ENCODE data around the gene PER2.
"Not testable (repeated sequence)": the region's sequence is repeated elsewhere in the genome, so short reads cannot be mapped to it uniquely, and the experiment has no call there.

Gene PER2

DNA sequence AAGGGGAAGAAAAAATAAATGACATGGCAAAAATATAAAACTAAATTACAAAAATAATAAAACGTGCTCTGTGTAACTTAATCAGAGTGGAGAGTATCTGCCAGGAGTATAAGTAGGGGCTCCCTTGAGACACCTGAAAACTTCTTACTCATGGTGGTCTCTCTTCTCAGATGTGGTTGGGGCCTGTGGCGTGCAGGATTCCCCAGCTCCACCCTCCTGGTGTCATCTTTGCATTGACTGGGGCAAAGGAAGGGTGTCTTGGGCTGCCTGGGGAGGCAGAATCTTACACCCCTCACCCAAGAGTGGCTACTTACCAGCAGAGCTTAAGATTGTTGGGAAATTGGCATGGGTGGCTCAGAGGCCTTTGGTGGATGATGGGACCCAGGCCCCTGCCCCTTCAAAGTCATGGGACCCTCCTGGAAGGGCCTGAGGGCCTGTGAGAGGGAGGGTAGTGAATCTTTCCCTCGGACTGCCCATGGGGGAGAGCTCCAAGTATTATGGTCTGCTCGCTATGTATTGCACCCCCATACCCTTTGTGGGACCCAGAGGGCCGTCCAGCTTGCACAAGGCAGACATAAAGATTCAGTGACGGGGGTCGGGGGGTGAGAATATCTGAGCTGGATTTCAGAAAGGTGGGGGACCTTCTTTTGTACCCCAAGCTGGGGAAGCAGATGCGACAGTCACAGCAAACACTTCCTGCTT lies 25.0 kb upstream of the PER2 start:
- TF ChIP-seq, protein P1, sequence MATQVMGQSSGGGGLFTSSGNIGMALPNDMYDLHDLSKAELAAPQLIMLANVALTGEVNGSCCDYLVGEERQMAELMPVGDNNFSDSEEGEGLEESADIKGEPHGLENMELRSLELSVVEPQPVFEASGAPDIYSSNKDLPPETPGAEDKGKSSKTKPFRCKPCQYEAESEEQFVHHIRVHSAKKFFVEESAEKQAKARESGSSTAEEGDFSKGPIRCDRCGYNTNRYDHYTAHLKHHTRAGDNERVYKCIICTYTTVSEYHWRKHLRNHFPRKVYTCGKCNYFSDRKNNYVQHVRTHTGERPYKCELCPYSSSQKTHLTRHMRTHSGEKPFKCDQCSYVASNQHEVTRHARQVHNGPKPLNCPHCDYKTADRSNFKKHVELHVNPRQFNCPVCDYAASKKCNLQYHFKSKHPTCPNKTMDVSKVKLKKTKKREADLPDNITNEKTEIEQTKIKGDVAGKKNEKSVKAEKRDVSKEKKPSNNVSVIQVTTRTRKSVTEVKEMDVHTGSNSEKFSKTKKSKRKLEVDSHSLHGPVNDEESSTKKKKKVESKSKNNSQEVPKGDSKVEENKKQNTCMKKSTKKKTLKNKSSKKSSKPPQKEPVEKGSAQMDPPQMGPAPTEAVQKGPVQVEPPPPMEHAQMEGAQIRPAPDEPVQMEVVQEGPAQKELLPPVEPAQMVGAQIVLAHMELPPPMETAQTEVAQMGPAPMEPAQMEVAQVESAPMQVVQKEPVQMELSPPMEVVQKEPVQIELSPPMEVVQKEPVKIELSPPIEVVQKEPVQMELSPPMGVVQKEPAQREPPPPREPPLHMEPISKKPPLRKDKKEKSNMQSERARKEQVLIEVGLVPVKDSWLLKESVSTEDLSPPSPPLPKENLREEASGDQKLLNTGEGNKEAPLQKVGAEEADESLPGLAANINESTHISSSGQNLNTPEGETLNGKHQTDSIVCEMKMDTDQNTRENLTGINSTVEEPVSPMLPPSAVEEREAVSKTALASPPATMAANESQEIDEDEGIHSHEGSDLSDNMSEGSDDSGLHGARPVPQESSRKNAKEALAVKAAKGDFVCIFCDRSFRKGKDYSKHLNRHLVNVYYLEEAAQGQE (IDR thresholded peaks at IDR 0.05; ENCODE audit: insufficient replicate concordance, low read depth), result no peak
- TF ChIP-seq, protein P2, sequence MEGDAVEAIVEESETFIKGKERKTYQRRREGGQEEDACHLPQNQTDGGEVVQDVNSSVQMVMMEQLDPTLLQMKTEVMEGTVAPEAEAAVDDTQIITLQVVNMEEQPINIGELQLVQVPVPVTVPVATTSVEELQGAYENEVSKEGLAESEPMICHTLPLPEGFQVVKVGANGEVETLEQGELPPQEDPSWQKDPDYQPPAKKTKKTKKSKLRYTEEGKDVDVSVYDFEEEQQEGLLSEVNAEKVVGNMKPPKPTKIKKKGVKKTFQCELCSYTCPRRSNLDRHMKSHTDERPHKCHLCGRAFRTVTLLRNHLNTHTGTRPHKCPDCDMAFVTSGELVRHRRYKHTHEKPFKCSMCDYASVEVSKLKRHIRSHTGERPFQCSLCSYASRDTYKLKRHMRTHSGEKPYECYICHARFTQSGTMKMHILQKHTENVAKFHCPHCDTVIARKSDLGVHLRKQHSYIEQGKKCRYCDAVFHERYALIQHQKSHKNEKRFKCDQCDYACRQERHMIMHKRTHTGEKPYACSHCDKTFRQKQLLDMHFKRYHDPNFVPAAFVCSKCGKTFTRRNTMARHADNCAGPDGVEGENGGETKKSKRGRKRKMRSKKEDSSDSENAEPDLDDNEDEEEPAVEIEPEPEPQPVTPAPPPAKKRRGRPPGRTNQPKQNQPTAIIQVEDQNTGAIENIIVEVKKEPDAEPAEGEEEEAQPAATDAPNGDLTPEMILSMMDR (IDR thresholded peaks at IDR 0.05; ENCODE audit: insufficient read depth, low read length), result no peak
- no peak for TF ChIP-seq POLR2AphosphoS5 (IDR thresholded peaks at IDR 0.05; ENCODE audit: low read depth)
- no peak for TF ChIP-seq SPI1 (IDR thresholded peaks at IDR 0.05; ENCODE audit: borderline replicate concordance, low read depth)
- no peak for TF ChIP-seq GABPA (IDR thresholded peaks at IDR 0.05; ENCODE audit: low read depth)
- Histone ChIP-seq H3K4me3 (replicated peaks; ENCODE audit: insufficient read depth, low read length) (no peak overlapping the region), H3K27ac (replicated peaks) (no peak overlapping the region), H3K27me3 (ENCODE audit: insufficient read depth, poor library complexity, severe bottlenecking) (no peaks in the 10 kb centered on the region)
- no peak for DNase-seq (ENCODE audit: low read depth in 1 of 2, low spot score in 1 of 2)

DNA sequence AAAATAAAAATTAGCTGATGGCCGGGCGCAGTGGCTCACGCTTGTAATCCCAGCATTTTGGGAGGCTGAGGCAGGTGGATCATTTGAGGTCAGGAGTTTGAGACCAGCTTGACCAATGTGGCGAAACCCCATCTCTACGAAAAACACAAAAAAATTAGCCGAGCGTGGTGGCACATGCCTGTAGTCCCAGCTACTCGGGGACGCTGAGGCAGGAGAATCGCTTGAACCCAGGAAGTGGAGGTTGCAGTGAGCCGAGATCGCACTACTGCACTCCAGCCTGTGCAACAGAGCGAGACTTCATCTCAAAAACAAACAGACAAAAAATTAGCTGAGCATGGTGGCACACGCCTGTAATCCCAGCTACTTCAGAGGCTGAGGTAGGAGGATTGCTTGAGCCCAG lies 22.3 kb upstream of the PER2 start:
- H3K27ac ChIP-seq (replicated peaks); DNase-seq (ENCODE audit: low read depth in 1 of 2, low spot score in 1 of 2); H3K27me3 ChIP-seq (ENCODE audit: insufficient read depth, poor library complexity, severe bottlenecking): not testable (repeated sequence)

DNA sequence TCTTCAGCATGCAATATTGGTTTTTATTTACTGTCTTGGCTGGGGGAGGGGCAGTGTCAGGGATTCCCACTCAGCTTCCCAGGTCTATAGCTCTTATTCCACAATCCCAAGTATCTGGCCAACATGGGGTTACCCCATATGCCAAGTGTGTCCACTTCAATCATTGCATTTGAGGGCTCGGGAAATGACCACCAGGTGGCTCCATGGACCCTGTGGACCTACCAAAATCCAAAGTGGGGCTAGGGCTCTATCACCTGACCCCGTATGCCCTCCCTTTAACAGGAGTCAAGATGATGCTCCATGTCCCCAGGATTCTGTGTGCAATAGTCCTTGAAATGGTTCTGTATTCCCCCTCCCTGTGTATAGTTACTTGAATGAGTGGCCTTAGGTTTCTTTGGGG lies 19.8 kb upstream of the PER2 start:
- DNase-seq (ENCODE audit: low read depth in 1 of 2, low spot score in 1 of 2), result no peak
- no peaks in the 10 kb centered on the region for H3K27me3 ChIP-seq (ENCODE audit: insufficient read depth, poor library complexity, severe bottlenecking)
- TF ChIP-seq, protein P2 (IDR thresholded peaks at IDR 0.05; ENCODE audit: insufficient read depth, low read length), result no peak
- TF ChIP-seq, protein P1 (IDR thresholded peaks at IDR 0.05; ENCODE audit: insufficient replicate concordance, low read depth), result no peak
- TF ChIP-seq POLR2AphosphoS5 (IDR thresholded peaks at IDR 0.05; ENCODE audit: low read depth) (no peak), GABPA (IDR thresholded peaks at IDR 0.05; ENCODE audit: low read depth) (no peak), SPI1 (IDR thresholded peaks at IDR 0.05; ENCODE audit: borderline replicate concordance, low read depth) (no peak)
- no peak overlapping the region for H3K27ac ChIP-seq (replicated peaks)
- no peak overlapping the region for H3K4me3 ChIP-seq (replicated peaks; ENCODE audit: insufficient read depth, low read length)

More for the DNA sequence above, 22.3 kb upstream of the PER2 start:
- H3K4me3 ChIP-seq (replicated peaks; ENCODE audit: insufficient read depth, low read length), result not testable (repeated sequence)

DNA sequence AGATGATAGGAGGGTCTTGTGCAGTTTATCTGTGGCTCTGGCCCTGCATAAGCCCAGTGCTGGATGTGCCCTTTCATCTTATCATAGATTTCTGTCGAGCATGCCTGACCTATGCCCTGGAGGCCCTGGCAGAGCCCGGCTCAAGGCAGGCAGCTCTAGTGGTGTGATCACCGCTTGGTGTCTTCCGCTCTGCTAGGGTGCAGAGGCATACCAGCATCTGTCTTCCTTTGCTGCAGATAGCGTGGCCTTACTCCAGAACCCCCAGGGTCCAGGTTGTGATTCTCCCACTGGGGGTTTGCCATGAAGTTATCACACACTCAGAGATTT lies 18.2 kb upstream of the PER2 start:
- Histone ChIP-seq H3K27me3 (ENCODE audit: insufficient read depth, poor library complexity, severe bottlenecking) (no peaks in the 10 kb centered on the region), H3K27ac (replicated peaks) (no peak overlapping the region), H3K4me3 (replicated peaks; ENCODE audit: insufficient read depth, low read length) (no peak overlapping the region)
- no peak for TF ChIP-seq SPI1 (IDR thresholded peaks at IDR 0.05; ENCODE audit: borderline replicate concordance, low read depth)
- TF ChIP-seq, protein P1 (IDR thresholded peaks at IDR 0.05; ENCODE audit: insufficient replicate concordance, low read depth), result no peak
- TF ChIP-seq GABPA (IDR thresholded peaks at IDR 0.05; ENCODE audit: low read depth), result no peak
- TF ChIP-seq, protein P2 (IDR thresholded peaks at IDR 0.05; ENCODE audit: insufficient read depth, low read length), result no peak
- no peak for TF ChIP-seq POLR2AphosphoS5 (IDR thresholded peaks at IDR 0.05; ENCODE audit: low read depth)
- DNase-seq (ENCODE audit: low read depth in 1 of 2, low spot score in 1 of 2), result no peak

Data from HL-60 (cell line).